Memory B cell (primary cell): ENCODE measurements around the gene NBEAL2.
"Not testable (repeated sequence)": the region's sequence is repeated elsewhere in the genome, so short reads cannot be mapped to it uniquely, and the experiment has no call there.

Experiments used
- ATAC-seq: fragments of 150-1000 bp; cut with Tn5 transposase; 2 replicates; pipeline ENCODE4 v1.10.0; 2021; ENCODE audit warnings: low read depth, mild to moderate bottlenecking, moderate library complexity
- DNase-seq, 2 donors: peaks; one replicate each; pipeline ENCODE4 v3.0.0; 2022; ENCODE audit warnings: low spot score in 2 of 2
- H3K27ac Mint-ChIP-seq: one replicate; pipeline ENCODE4 v1.8.0; 2022; ENCODE audit warnings: mild to moderate bottlenecking, moderate library complexity, mixed read lengths
- H3K27me3 Mint-ChIP-seq: one replicate; pipeline ENCODE4 v1.8.0; 2022; ENCODE audit warnings: mixed read lengths
- H3K36me3 Mint-ChIP-seq: one replicate; pipeline ENCODE4 v1.8.0; 2022; ENCODE audit warnings: mild to moderate bottlenecking, mixed read lengths
- H3K4me1 Mint-ChIP-seq: one replicate; pipeline ENCODE4 v1.8.0; 2022; ENCODE audit warnings: mixed read lengths
- H3K4me3 Mint-ChIP-seq: one replicate; pipeline ENCODE4 v1.8.0; 2022; ENCODE audit warnings: mild to moderate bottlenecking, moderate library complexity, mixed read lengths
- H3K9me3 Mint-ChIP-seq: one replicate; pipeline ENCODE4 v1.8.0; 2022; ENCODE audit warnings: mixed read lengths

NBEAL2 gene

GRCh38 chr3:46952813-46953212 lies 26.7 kb upstream of the NBEAL2 start:
- no peaks in the 10 kb centered on the region for H3K27me3 Mint-ChIP-seq
- no peak for ATAC-seq
- no peaks in the 10 kb centered on the region for H3K9me3 Mint-ChIP-seq
- peaks cover 62% of the 10 kb centered on the region for H3K4me1 Mint-ChIP-seq
- H3K27ac Mint-ChIP-seq = peak overlapping the region; percentile 93
- H3K36me3 Mint-ChIP-seq = peaks cover 3% of the 10 kb centered on the region
- DNase-seq = no peak
- H3K4me3 Mint-ChIP-seq = peak overlapping the region; percentile 43

- ATAC-seq = peak; percentile 74
- Mint-ChIP-seq H3K4me3 (peak overlapping the region; percentile 43), H3K27ac (peak overlapping the region; percentile 93), H3K36me3 (peaks cover 3% of the 10 kb centered on the region), H3K4me1 (peaks cover 61% of the 10 kb centered on the region), H3K9me3 (no peaks in the 10 kb centered on the region), H3K27me3 (no peaks in the 10 kb centered on the region)
- DNase-seq = no peak
Observed at GRCh38 chr3:46953234-46954010, 26.0 kb upstream of the NBEAL2 start.

GRCh38 chr3:46954178-46954577 lies 25.3 kb upstream of the NBEAL2 start:
- no peaks in the 10 kb centered on the region for H3K9me3 Mint-ChIP-seq
- no peak for DNase-seq
- no peak for ATAC-seq
- H3K27ac Mint-ChIP-seq = peak overlapping the region; percentile 93
- H3K4me3 Mint-ChIP-seq = peak overlapping the region; percentile 72
- H3K36me3 Mint-ChIP-seq = peaks cover 6% of the 10 kb centered on the region
- no peaks in the 10 kb centered on the region for H3K27me3 Mint-ChIP-seq
- peaks cover 62% of the 10 kb centered on the region for H3K4me1 Mint-ChIP-seq

GRCh38 chr3:46955157-46955556 lies 24.3 kb upstream of the NBEAL2 start:
- peaks cover 67% of the 10 kb centered on the region for H3K4me1 Mint-ChIP-seq
- no peaks in the 10 kb centered on the region for H3K27me3 Mint-ChIP-seq
- no peak overlapping the region for H3K4me3 Mint-ChIP-seq
- no peaks in the 10 kb centered on the region for H3K9me3 Mint-ChIP-seq
- peak overlapping the region; percentile 14 for H3K27ac Mint-ChIP-seq
- peaks cover 8% of the 10 kb centered on the region for H3K36me3 Mint-ChIP-seq
- ATAC-seq (no peak), DNase-seq (no peak)

- Mint-ChIP-seq H3K4me1 (peaks cover 71% of the 10 kb centered on the region), H3K27me3 (no peaks in the 10 kb centered on the region), H3K4me3 (no peak overlapping the region), H3K36me3 (peaks cover 8% of the 10 kb centered on the region), H3K9me3 (no peaks in the 10 kb centered on the region), H3K27ac (peak overlapping the region; percentile 79)
- no peak for DNase-seq
- ATAC-seq = no peak
Observed at GRCh38 chr3:46955801-46956259, 23.6 kb upstream of the NBEAL2 start.

GRCh38 chr3:46957092-46957820 lies 22.2 kb upstream of the NBEAL2 start:
- no peaks in the 10 kb centered on the region for H3K27me3 Mint-ChIP-seq
- H3K27ac Mint-ChIP-seq = peak overlapping the region; percentile 79
- DNase-seq = no peak
- ATAC-seq = no peak
- peaks cover 74% of the 10 kb centered on the region for H3K4me1 Mint-ChIP-seq
- H3K4me3 Mint-ChIP-seq = no peak overlapping the region
- H3K9me3 Mint-ChIP-seq = no peaks in the 10 kb centered on the region
- peaks cover 9% of the 10 kb centered on the region for H3K36me3 Mint-ChIP-seq

GRCh38 chr3:46958467-46959160 lies 20.9 kb upstream of the NBEAL2 start:
- H3K27me3 Mint-ChIP-seq = no peaks in the 10 kb centered on the region
- H3K27ac Mint-ChIP-seq = peak overlapping the region; percentile 83
- ATAC-seq (no peak), DNase-seq (no peak)
- peaks cover 17% of the 10 kb centered on the region for H3K36me3 Mint-ChIP-seq
- H3K4me3 Mint-ChIP-seq = peak overlapping the region; percentile 67
- no peaks in the 10 kb centered on the region for H3K9me3 Mint-ChIP-seq
- H3K4me1 Mint-ChIP-seq = peaks cover 67% of the 10 kb centered on the region

- H3K36me3 Mint-ChIP-seq = peaks cover 17% of the 10 kb centered on the region
- peak overlapping the region; percentile 67 for H3K4me3 Mint-ChIP-seq
- H3K9me3 Mint-ChIP-seq = no peaks in the 10 kb centered on the region
- DNase-seq (no peak), ATAC-seq (peak; percentile 37)
- H3K4me1 Mint-ChIP-seq = peaks cover 62% of the 10 kb centered on the region
- H3K27ac Mint-ChIP-seq = peak overlapping the region; percentile 83
- no peaks in the 10 kb centered on the region for H3K27me3 Mint-ChIP-seq
Observed at GRCh38 chr3:46959161-46959511, 20.3 kb upstream of the NBEAL2 start.

- H3K36me3 Mint-ChIP-seq = peaks cover 17% of the 10 kb centered on the region
- peak overlapping the region; percentile 83 for H3K27ac Mint-ChIP-seq
- H3K9me3 Mint-ChIP-seq = no peaks in the 10 kb centered on the region
- H3K27me3 Mint-ChIP-seq = no peaks in the 10 kb centered on the region
- H3K4me1 Mint-ChIP-seq = peaks cover 59% of the 10 kb centered on the region
- DNase-seq (no peak), ATAC-seq (no peak)
- peak overlapping the region; percentile 67 for H3K4me3 Mint-ChIP-seq
Observed at GRCh38 chr3:46960081-46960701, 19.3 kb upstream of the NBEAL2 start.

GRCh38 chr3:46960835-46961234 lies 18.6 kb upstream of the NBEAL2 start:
- H3K4me1 Mint-ChIP-seq = peaks cover 60% of the 10 kb centered on the region
- ATAC-seq = no peak
- peak overlapping the region; percentile 25 for H3K4me3 Mint-ChIP-seq

GRCh38 chr3:46962427-46962826 lies 17.0 kb upstream of the NBEAL2 start:
- Mint-ChIP-seq H3K27me3 (no peaks in the 10 kb centered on the region), H3K27ac (no peak overlapping the region), H3K4me3 (no peak overlapping the region), H3K9me3 (no peaks in the 10 kb centered on the region), H3K36me3 (peaks cover 20% of the 10 kb centered on the region), H3K4me1 (peaks cover 67% of the 10 kb centered on the region)
- DNase-seq (no peak), ATAC-seq (no peak)

More at GRCh38 chr3:46960835-46961234, 18.6 kb upstream of the NBEAL2 start:
- Mint-ChIP-seq H3K9me3 (no peaks in the 10 kb centered on the region), H3K27ac (peak overlapping the region; percentile 83), H3K36me3 (peaks cover 18% of the 10 kb centered on the region), H3K27me3 (no peaks in the 10 kb centered on the region)
- DNase-seq = no peak

- H3K9me3 Mint-ChIP-seq = no peaks in the 10 kb centered on the region
- H3K36me3 Mint-ChIP-seq = peaks cover 20% of the 10 kb centered on the region
- no peak overlapping the region for H3K4me3 Mint-ChIP-seq
- H3K4me1 Mint-ChIP-seq = peaks cover 69% of the 10 kb centered on the region
- no peak overlapping the region for H3K27ac Mint-ChIP-seq
- ATAC-seq (no peak), DNase-seq (no peak)
- H3K27me3 Mint-ChIP-seq = no peaks in the 10 kb centered on the region
Observed at GRCh38 chr3:46962990-46963389, 16.5 kb upstream of the NBEAL2 start.

- H3K36me3 Mint-ChIP-seq = peaks cover 19% of the 10 kb centered on the region
- DNase-seq, H3K4me3 Mint-ChIP-seq, H3K27ac Mint-ChIP-seq, ATAC-seq, H3K27me3 Mint-ChIP-seq, H3K9me3 Mint-ChIP-seq: not testable (repeated sequence)
- H3K4me1 Mint-ChIP-seq = peaks cover 69% of the 10 kb centered on the region
Observed at GRCh38 chr3:46964038-46964590, 15.4 kb upstream of the NBEAL2 start.
